ENCODE data around the gene CRELD2.

Gene CRELD2

DNA sequence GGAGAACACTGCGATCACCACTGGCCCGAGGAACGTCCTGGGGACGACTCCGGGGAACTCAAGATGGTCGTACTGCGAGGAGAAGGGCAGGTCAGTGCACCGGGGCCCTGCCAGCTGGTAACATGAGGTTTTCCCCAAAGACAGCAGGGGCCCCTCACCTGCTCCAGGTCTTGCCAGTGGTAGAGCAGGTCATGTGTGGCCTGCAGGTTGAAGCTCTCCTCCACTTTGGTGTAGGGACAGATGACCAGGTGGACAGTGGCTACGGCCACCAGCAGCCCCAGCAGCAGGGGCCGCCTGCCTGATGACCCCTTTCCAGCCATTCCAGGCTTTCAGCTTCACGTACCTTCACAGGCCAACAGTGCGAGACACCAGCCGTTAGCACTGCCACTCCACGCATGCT, 5.0 kb upstream of the CRELD2 start:
- no peak for DNase-seq

- DNase-seq, result no peak
These were observed 4.2 kb upstream of the CRELD2 start for GRCh38 chr22:49914256-49914655.

- DNase-seq, result no peak
These were observed 2.8 kb upstream of the CRELD2 start for GRCh38 chr22:49915610-49916009.

DNA sequence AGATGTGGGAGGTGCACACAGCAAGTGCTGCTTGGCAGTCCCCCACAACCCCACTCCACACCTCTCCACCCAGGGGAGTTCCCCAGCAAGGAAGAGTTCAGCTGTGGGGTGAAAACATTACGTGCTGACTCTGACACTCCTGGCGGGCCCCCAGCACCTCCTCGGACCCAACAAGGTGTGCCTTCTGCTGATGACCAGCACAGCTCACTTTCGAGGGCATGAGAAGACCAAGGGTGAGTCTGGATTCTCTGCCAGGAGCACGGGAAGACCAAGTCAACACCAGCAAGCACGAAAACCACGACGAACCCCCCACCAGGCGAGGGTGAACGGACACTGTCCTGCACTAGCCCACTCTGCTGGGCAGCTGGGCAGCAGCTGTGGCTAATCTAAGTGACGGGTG, 1.6 kb upstream of the CRELD2 start:
- no peak for DNase-seq

DNA sequence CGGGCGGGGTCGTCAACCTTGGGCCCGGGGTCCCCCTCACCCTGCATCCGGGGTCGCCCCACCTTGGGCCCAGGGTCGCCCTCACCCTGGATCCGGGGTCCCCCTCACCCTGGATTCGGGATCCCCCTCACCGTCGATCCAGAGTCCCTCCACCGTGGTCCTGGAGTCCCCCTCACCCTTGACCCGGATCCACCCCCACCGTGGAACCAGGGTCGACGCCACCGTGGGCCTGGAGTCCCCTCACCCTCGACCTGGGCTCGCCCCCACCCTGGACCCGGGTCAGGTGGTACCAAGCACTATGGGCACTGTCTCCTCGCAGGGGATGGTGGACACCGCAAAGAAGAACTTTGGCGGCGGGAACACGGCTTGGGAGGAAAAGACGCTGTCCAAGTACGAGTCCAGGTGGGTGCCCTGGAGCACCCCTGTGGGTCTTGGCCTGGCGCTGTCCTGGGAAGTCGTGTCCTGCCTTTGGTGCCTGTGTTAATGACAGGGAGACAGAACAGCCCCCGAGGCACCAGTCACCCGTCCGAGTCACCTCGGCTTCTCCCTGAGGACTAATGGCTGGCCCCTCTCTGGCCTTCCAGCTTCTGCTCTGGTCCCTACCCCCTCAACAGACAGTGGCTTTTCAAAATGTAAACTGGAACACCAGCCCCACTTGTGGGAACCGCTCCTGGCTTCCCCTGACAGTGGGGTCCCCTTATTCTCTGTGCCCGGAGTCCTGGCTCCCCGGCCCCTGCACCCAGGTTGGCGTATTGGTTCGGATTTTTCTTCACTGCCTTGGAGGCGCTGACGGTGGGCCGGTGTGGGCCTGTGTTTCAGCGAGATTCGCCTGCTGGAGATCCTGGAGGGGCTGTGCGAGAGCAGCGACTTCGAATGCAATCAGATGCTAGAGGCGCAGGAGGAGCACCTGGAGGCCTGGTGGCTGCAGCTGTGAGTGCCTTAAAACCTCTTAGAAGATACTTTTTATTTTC, 762 bp downstream of the CRELD2 start:
- DNase-seq, result no peak

DNA sequence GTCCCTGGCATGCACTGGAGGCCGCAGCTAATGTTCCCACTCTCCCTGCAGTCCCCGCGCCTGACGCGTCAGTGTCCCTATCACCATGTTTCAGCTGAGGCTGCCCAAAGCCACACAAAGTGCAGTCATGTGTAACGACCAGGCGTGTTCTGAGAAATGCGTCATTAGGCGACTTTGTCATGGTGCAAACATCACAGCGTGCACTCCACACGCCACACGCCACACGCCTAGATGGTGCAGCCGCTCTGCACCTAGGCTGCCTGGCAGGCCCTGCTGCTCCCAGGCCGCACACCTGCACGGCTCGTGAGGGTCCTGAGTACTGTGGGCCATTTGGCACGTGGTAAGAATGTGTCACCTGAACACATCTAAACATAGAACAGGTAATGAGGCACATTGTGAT, 2.4 kb downstream of the CRELD2 start:
- no peak for DNase-seq

- no peak for DNase-seq
These were observed 3.3 kb downstream of the CRELD2 start for GRCh38 chr22:49921508-49922278.

GRCh38 chr22:49922484-49922883, 4.0 kb downstream of the CRELD2 start:
- DNase-seq, result no peak

GRCh38 chr22:49922926-49923325, 4.5 kb downstream of the CRELD2 start:
- no peak for DNase-seq

DNA sequence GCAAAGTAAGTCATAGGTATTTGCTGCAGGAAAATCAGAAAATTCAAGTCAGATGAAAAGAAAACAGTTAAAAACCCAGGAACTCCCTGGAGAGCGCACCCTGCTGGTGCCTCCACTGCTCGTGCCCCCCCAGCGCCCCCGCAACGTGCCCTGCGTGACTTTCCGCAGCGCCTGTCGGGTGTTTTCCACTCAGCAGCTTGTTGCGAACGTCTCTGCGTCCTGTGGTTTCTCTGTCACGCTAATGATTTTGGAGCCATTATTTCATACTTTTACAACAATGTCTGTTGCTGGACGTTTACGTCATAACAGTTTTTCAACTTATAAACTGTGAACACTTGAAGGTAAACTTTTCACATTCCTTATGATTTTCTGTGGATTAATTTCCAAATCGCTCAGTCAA, 5.0 kb downstream of the CRELD2 start:
- no peak for DNase-seq

DNA sequence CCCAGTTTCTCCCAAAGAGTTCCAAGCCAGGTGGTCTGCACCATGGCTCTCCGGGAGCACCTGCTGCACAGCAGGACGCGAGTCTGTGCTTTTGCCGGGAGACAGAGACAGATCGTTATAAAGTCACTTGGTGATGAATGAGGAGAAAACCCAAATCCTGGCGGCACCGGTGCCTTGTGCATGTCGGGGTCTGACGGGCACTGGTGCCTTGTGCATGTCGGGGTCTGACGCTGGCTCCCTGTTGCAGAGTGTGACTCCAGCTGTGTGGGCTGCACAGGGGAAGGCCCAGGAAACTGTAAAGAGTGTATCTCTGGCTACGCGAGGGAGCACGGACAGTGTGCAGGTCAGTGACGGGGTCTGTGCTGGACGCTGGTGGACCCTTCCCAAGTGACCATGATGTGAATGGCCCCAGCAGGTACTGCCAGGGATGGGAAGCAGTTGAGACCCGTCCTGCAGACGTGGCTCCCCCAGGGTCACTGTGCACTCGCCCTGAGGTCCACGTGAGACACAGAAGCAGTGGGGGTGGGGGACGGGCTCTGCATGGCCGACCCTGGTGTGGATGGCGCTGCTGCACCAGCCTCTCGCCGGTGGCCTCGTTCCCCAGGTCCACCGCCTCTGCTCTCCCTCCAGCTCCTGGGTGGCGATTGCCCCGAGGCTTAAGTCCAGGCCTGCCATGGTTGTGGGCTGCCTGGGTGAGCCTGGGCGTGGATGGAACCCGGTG, 5.8 kb downstream of the CRELD2 start:
- DNase-seq, result no peak

GRCh38 chr22:49925525-49926128, 7.2 kb downstream of the CRELD2 start:
- no peak for DNase-seq

- no peak for DNase-seq
These were observed 8.5 kb downstream of the CRELD2 start for GRCh38 chr22:49926916-49927315.

- no peak for DNase-seq
These were observed 9.2 kb downstream of the CRELD2 start for GRCh38 chr22:49927483-49928184.

DNA sequence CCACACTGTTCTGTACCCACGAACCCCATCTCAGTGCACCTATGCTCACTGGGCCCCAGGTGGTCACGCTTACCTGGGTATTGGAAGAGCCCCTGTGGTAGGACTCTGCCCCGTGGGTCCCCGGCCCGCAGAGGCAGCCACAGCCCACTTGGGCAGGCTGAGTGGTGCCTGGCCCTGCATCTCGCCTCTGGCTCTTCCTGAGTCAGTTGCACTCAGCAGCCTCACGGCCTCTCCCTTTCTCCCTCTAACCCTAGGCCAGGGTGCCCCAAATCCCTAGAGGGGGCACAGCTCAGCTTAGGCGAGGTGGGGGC, 9.7 kb downstream of the CRELD2 start:
- DNase-seq, result no peak

DNA sequence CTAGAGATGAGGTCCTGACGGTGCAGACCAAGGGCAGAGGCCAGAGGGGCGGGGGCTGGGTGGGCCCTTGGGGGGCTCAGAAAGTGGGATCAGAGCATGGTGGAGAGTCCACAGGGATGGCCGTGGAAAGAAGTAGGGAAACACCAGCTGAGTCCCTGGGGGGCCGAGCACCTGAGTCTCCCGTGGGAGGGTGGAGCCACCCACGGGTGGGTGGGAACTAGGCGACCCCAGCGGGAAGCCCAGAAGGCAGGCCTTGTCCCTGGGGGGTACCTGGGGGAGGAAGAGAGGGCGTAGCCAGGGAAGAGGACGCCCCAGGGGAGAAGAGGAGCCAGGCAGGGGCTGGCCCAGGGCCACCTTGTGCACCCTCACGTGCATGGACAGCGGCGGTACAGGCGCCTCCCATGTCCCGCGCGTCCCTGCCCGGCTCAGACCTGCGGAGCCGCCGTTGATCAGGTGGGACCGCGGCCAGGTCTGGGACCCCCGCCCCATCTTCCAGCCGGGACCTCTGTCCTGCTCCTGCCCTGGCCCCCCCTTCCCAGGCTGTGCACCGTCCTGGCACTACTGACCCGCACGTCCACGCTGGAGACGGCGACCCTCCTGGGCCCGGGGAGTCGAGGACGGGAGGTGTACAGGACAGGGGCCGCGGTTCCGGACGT, 10.2 kb downstream of the CRELD2 start:
- no peak for DNase-seq

DNA sequence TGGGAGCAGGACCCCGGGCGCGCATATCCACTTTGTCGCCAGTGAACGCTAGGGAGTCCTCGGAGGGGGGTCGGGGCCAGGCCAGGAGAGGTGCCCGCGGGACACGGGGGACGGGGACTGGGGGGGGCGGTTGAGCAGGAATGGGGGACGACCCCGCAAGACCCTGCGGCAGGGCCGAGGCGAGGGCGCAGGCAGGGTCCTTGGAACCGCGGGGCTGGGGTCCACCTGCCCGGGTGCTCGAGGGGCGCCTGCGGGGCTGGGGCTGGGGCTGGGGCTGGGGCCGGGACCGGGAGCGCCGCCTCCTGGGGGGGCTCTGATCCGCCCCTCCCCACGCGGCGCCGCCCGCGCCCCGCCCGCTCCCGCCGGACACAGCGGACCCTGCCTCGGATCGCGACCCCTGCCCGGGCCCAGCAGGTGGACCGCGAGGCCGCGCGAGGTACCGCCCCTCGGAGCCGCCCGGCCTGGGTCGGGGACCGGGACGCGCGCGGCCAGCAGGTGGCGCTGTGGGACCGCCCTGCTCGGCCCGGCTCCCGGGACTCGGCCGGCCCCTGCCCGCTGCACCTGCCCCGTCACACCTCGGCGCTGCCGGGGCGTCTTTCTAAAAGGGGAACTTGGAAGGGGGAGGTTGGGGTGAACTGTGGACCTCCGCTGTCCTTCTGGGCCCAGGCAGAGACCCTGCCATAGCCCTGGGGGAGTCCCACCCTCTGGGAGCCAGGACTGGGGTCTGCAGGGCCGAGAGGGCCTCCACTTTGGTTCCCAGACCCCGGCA, 11.0 kb downstream of the CRELD2 start:
- no peak for DNase-seq

DNA sequence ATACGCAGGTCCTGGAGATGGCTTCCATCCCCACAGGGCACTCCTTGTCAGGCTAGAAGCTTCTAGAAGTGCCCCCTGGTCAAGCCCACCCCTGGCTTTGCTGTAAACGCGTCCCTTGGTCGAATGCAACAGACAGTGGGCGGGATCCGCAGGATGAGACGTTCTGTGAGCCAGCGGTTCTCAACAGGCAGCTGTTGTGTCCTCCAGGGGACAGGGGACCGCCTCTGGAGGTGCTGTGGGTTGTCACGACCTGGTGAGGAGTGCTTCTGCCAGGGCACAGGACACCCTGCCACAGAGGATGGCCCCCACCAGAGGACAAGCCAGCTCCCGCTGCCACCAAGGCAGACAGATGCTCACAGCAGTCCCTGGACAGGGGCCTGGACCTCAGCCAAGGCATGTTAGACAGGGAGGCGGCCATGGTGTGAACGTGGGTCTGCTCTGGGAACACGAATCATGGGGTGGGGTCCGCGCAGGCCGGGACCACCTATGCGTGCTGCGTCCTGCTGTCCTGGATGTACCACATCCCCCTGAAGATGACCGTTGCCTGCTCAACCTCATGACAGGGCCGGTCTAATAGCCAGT, 11.7 kb downstream of the CRELD2 start:
- no peak for DNase-seq

DNA sequence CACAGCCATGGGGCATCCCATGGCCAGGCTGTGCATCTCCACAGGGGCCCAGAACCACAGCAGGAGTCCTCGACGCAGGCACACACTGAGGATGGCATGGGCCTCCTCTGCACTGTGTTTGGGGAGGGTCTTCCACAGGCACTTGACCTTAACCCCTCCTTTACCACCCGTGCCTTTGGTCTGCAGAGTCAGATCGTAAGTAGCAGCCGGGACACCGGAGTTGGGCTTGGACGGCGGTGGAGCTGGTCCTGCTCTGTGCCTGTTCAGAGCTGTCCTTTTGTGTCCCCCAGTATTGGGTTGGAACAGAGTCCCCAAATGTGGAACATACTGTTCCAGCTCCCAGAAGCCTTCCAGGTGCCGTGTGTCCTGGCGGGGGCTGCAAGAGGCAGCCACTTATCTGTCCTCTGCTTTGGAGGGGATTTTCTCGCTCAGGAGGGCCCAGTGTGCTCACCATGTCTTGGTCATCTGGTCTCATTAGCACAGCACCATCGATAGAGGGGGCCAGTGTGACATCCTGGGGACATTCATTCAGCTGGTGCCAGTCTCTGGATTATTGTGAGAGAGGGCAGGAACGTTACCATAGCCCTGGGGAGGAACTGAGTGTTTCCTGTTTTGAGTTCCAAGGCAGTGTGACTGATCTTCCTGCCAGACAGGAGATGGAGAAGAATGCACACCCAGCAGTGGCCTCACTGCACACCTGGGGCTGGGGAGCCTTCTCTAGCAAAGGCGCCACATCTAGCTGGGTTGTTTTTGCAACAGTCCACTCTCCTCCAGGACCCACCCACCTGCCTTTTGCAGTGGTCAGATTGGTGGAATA, 12.4 kb downstream of the CRELD2 start:
- no peak for DNase-seq

Data from SIG-M5 (cell line).